Smooth muscle cell (in vitro differentiated cells): Measurements from ENCODE around the gene UNKL. TPM values are rescaled to one million over a fixed set of nuclear protein-coding genes. Genes with fewer than 3 reads are reported as not detected.

ENCODE experiments used
- DNase-seq: peaks from one replicate; lab custom pipeline; 2025; ENCODE audit not compliant: unreplicated experiment; lab: John Stamatoyannopoulos, UW
- H2AFZ ChIP-seq: fragments of 200-600 bp; sonication (generic); 2 replicates; pipeline ENCODE4 v1.6.0; 2016; ENCODE audit warnings: antibody characterized with exemption, low read depth, mild to moderate bottlenecking
- H3F3A ChIP-seq: fragments of 200-600 bp; sonication (generic); 2 replicates; pipeline ENCODE4 v1.6.0; 2017; ENCODE audit warnings: antibody characterized with exemption, low read depth
- H3K27ac ChIP-seq: fragments of 200-600 bp; sonication (generic); 2 replicates; pipeline ENCODE4 v1.5.1; 2016; ENCODE audit warnings: low read depth, mild to moderate bottlenecking
- H3K27me3 ChIP-seq: fragments of 200-600 bp; sonication (generic); 2 replicates; pipeline ENCODE4 v1.6.1; 2016; ENCODE audit warnings: low read depth, mild to moderate bottlenecking
- H3K36me3 ChIP-seq: fragments of 200-600 bp; sonication (generic); 2 replicates; pipeline ENCODE4 v1.5.1; 2016; ENCODE audit warnings: low read depth
- H3K4me1 ChIP-seq: fragments of 200-600 bp; sonication (generic); 2 replicates; pipeline ENCODE4 v1.5.1; 2016; ENCODE audit warnings: low read depth
- H3K4me2 ChIP-seq: fragments of 200-600 bp; sonication (generic); 2 replicates; pipeline ENCODE4 v1.6.0; 2016; ENCODE audit warnings: mild to moderate bottlenecking
- H3K4me3 ChIP-seq: fragments of 200-600 bp; sonication (generic); 2 replicates; pipeline ENCODE4 v1.5.1; 2016; ENCODE audit warnings: mild to moderate bottlenecking
- H3K79me2 ChIP-seq: fragments of 200-600 bp; sonication (generic); 2 replicates; pipeline ENCODE4 v1.6.0; 2016; ENCODE audit warnings: low read depth, mild to moderate bottlenecking
- H3K9ac ChIP-seq: fragments of 200-600 bp; sonication (generic); 2 replicates; pipeline ENCODE4 v1.6.0; 2016; ENCODE audit warnings: low read depth
- H3K9me3 ChIP-seq: fragments of 200-600 bp; sonication (generic); replicated peaks from 2 replicates; pipeline ENCODE4 v1.5.1; 2016; ENCODE audit warnings: low read depth
- H4K20me1 ChIP-seq: fragments of 200-600 bp; sonication (generic); 2 replicates; pipeline ENCODE4 v1.6.0; 2016; ENCODE audit warnings: low read depth
- CTCF ChIP-seq: fragments of 200-600 bp; sonication (generic); IDR thresholded peaks from 2 replicates; pipeline ENCODE4 v1.5.1; 2017; ENCODE audit warnings: borderline replicate concordance, mild to moderate bottlenecking, antibody characterized with exemption; ENCODE audit not compliant: insufficient read depth, poor library complexity, severe bottlenecking
- WGBS: methylation state at CpG from one replicate; pipeline ENCODE4 v1.1.7; 2016; ENCODE audit warnings: low lambda C conversion rate; 5-methylcytosine and 5-hydroxymethylcytosine counted together
- polyA plus RNA-seq: library from polyadenylated mRNA; unstranded; fragments of >200 nt; fragmentation: Nextera tagmentation; extraction: Ambion mirVana; gene quantifications from 2 replicates; pipeline ENCODE4 v1.2.1, GENCODE V29; 2016
- total RNA-seq: library from RNA; depleted of rRNA; stranded (reverse); fragments of >200 nt; gene quantifications from 2 replicates; pipeline ENCODE4 v1.2.3, GENCODE V29; 2014

UNKL gene
- total and polyA plus RNA-seq, 2 experiments from 2014 or later, result 5.2 to 6.2 TPM

- Histone ChIP-seq H3K27me3 (no peaks in the 10 kb centered on the region), H3K27ac (no peak overlapping the region), H3K4me2 (no peak overlapping the region), H4K20me1 (no peaks in the 10 kb centered on the region), H3K79me2 (no peaks in the 10 kb centered on the region), H3K4me1 (no peaks in the 10 kb centered on the region), H3K9ac (no peak overlapping the region), H3F3A (no peaks in the 10 kb centered on the region), H3K9me3 (no peaks in the 10 kb centered on the region), H3K36me3 (no peaks in the 10 kb centered on the region), H2AFZ (no peak overlapping the region), H3K4me3 (no peak overlapping the region)
- 97% methylated on average over 20 of the region's 20 CpGs for WGBS
- no peak for DNase-seq
- no peak for TF ChIP-seq CTCF
These were observed 38.0 kb upstream of the UNKL start for GRCh38 chr16:1452530-1452929.

DNA sequence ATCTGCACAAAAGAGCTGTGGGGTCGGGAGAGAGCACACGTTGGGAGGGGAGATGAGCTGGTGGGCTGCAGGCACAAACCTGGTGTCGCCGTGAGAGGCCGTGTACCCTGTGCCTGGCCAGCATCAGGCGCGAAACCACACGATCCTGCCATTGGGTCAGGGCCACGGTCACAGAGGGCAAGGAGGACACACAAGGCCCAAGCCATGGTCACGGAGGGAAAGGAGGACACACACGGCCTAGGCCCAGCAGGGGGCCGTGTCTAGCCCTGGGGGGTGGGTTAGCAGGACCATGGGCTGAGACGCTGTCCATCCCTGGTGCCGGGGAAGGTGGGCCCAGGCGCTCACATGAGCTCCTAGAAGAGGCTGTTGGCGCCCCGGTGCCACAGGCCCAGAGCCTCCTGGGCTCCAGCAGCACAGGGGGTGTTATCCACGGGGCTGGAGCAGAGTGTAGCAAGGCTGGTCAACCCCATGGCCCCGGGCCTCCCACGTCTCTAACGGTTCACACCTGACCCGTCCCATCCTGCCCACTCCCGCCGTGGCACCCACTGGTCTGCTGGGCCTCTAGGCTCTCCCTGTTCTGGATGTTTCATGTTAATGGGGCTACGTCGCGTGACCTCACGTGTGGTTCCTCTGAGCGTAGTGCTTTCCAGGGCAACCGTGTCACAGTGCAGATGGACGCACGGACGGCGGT is 37.3 kb upstream of the UNKL start:
- H3K4me2 ChIP-seq, result no peak overlapping the region
- WGBS, result 96% methylated on average over 34 of the region's 34 CpGs
- H4K20me1 ChIP-seq, result no peaks in the 10 kb centered on the region
- H3K36me3 ChIP-seq, result no peaks in the 10 kb centered on the region
- no peak overlapping the region for H3K4me3 ChIP-seq
- H3K79me2 ChIP-seq, result no peaks in the 10 kb centered on the region
- no peak overlapping the region for H3K9ac ChIP-seq
- DNase-seq, result no peak
- H3K27me3 ChIP-seq, result no peaks in the 10 kb centered on the region
- no peak overlapping the region for H3K27ac ChIP-seq
- no peak overlapping the region for H2AFZ ChIP-seq
- TF ChIP-seq CTCF, result no peak
- no peaks in the 10 kb centered on the region for H3F3A ChIP-seq
- H3K9me3 ChIP-seq, result no peaks in the 10 kb centered on the region
- no peaks in the 10 kb centered on the region for H3K4me1 ChIP-seq

DNA sequence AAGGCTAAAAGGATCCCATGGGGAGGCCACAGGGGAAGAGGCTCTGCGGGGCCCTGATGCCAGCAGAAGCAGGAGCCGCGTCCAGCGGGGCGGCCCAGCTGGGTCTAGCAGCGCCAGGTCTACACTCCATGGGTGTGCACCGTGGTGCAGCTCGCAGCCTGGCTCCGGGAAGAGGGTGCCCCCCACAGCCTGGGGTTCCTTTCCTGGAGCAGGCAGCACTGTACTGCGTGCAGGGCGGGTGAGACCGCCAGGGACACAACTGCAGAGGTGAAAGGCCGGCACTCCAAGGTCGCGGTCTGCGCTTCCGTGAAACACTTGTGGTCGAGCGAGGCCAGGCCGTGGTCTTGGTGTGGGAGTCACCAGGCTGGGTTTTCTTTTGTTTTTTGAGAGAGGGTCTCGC is 36.3 kb upstream of the UNKL start:
- 96% methylated on average over 21 of the region's 21 CpGs for WGBS
- H3K79me2 ChIP-seq, result no peaks in the 10 kb centered on the region
- no peaks in the 10 kb centered on the region for H3K36me3 ChIP-seq
- no peak overlapping the region for H3K4me2 ChIP-seq
- H3K4me1 ChIP-seq, result no peaks in the 10 kb centered on the region
- H3F3A ChIP-seq, result no peaks in the 10 kb centered on the region
- TF ChIP-seq CTCF, result no peak
- no peak for DNase-seq
- no peak overlapping the region for H3K9ac ChIP-seq
- no peaks in the 10 kb centered on the region for H4K20me1 ChIP-seq
- no peaks in the 10 kb centered on the region for H3K9me3 ChIP-seq
- no peak overlapping the region for H2AFZ ChIP-seq
- no peak overlapping the region for H3K4me3 ChIP-seq
- H3K27me3 ChIP-seq, result no peaks in the 10 kb centered on the region
- H3K27ac ChIP-seq, result no peak overlapping the region

DNA sequence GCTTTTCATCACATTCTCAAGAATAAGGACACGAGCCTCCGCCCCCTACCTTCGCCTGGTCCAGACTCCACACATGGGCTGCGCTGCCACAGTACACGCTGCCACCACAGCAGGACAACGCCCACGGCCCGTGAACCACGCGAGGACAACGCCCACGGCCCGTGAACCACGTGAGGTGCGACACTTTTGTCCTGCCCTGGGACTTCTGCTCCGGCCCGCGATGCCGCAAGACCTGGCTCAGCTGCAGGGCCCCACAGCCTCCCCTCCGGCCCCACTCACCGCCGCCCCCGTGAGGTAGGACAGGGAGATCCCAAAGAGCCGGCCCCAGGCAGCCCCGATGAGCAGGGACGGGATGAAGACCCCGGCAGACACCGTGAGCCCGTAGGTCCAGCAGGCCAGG is 35.7 kb upstream of the UNKL start:
- H3K27me3 ChIP-seq, result no peaks in the 10 kb centered on the region
- no peaks in the 10 kb centered on the region for H3K36me3 ChIP-seq
- H3K4me1 ChIP-seq, result no peaks in the 10 kb centered on the region
- 93% methylated on average over 29 of the region's 29 CpGs for WGBS
- no peak overlapping the region for H3K27ac ChIP-seq
- no peak overlapping the region for H3K9ac ChIP-seq
- no peak for DNase-seq
- H3K9me3 ChIP-seq, result no peaks in the 10 kb centered on the region
- TF ChIP-seq CTCF, result no peak
- no peak overlapping the region for H3K4me3 ChIP-seq
- no peaks in the 10 kb centered on the region for H3F3A ChIP-seq
- no peaks in the 10 kb centered on the region for H4K20me1 ChIP-seq
- no peaks in the 10 kb centered on the region for H3K79me2 ChIP-seq
- H2AFZ ChIP-seq, result no peak overlapping the region
- H3K4me2 ChIP-seq, result no peak overlapping the region
